ENCODE results near the gene DCAF10.
A peak's percentile ranks its signal among the peaks of the same experiment; 100 is the strongest.
"Not testable (repeated sequence)": the region's sequence is repeated elsewhere in the genome, so short reads cannot be mapped to it uniquely, and the experiment has no call there.

The DCAF10 gene

GRCh38 chr9:37908698-37909186, 108.1 kb downstream of the DCAF10 start:
- peak; percentile 64 for DNase-seq (ENCODE audit: low spot score)

- no peak for DNase-seq (ENCODE audit: low spot score)
Observed at GRCh38 chr9:37909326-37909725, 108.7 kb downstream of the DCAF10 start.

- not testable (repeated sequence) for DNase-seq (ENCODE audit: low spot score)
Observed at GRCh38 chr9:37909836-37910235, 109.2 kb downstream of the DCAF10 start.

GRCh38 chr9:37910271-37910670, 109.7 kb downstream of the DCAF10 start:
- DNase-seq (ENCODE audit: low spot score) = no peak

- DNase-seq (ENCODE audit: low spot score) = no peak
Observed at GRCh38 chr9:37911271-37911681, 110.7 kb downstream of the DCAF10 start.

- DNase-seq (ENCODE audit: low spot score) = peak; percentile 90
Observed at GRCh38 chr9:37913480-37914153, 113.0 kb downstream of the DCAF10 start.

GRCh38 chr9:37914154-37914551, 113.6 kb downstream of the DCAF10 start:
- DNase-seq (ENCODE audit: low spot score) = no peak

GRCh38 chr9:37914701-37915358, 114.2 kb downstream of the DCAF10 start:
- no peak for DNase-seq (ENCODE audit: low spot score)

- DNase-seq (ENCODE audit: low spot score) = no peak
Observed at GRCh38 chr9:37915911-37916470, 115.4 kb downstream of the DCAF10 start.

GRCh38 chr9:37916471-37917312, 116.1 kb downstream of the DCAF10 start:
- DNase-seq (ENCODE audit: low spot score) = no peak
